Epithelial cell of esophagus (primary cell): ENCODE results near the gene IL17REL.

ENCODE experiments used
- DNase-seq: peaks from one replicate; pipeline ENCODE4 v3.0.0; 2010; ENCODE audit warnings: low read depth
- H3K4me3 ChIP-seq: 2 replicates; pipeline ENCODE4 v1.5.1; 2011; ENCODE audit warnings: mild to moderate bottlenecking, low read length, control low read depth
- CTCF ChIP-seq: IDR thresholded peaks from 2 replicates; pipeline ENCODE4 v1.5.1; 2011; ENCODE audit warnings: low read depth, mild to moderate bottlenecking, low read length, control low read depth, inconsistent platforms; ENCODE audit not compliant: insufficient read depth; ENCODE audit errors: missing control alignments

Gene IL17REL

DNA sequence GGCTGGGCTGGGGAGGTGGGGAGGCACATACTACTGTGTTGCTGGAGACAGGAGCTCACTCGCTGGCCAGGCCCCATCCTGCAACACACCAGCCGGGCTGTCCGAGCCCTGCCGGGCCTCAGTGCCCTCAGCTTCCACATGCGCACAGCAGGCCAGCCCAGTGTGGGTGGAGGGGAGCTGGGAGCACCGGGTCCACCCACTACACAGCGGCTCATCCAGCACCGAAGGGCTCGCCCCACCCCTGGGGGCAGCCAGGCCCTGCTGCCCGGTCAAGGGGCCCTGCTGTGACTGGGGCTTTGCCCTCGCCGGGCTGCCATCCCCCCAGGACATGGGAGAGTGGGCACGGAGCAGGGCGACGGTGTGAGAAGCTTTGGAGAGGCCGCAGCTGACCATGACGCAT, 36.3 kb upstream of the IL17REL start:
- DNase-seq = no peak
- no peak for TF ChIP-seq CTCF
- H3K4me3 ChIP-seq = no peak overlapping the region

DNA sequence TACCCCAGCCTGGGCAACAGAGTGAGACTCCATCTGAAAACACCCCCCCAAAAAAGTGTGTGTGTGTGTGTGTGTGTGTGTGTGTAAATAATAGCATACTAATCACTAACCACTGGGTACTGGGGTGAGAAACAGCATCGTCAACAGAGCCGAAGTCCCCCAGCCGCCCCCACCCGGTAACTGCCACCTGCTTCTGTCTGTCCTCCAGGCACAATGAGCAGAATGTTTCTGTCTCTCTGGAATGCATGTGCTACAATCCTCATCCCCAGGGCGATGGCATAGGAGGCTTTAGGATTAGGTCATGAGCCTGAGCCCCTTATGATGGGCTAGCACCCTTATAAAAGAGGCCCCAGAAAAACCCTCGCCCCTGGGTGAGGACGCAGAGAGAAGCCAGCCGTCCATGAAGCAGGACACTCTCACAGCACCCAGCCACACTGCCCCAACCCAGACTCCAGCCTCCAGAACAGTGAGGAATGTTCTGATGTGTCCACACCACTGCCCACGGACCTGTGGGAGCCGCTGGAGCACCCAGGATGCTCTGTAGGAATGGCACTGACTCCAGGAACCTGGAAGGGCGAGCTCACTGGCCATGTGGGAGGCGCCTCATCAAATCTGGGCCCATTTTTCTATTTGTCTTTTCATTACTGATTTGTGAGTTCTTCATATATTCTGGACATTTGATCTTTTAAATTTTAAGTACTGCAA, 35.6 kb upstream of the IL17REL start:
- no peak for DNase-seq
- TF ChIP-seq CTCF = no peak
- no peak overlapping the region for H3K4me3 ChIP-seq

- TF ChIP-seq CTCF = no peak
- H3K4me3 ChIP-seq = no peak overlapping the region
- no peak for DNase-seq
Measured at GRCh38 chr22:50047346-50047745, 34.8 kb upstream of the IL17REL start.

- DNase-seq = no peak
- no peak overlapping the region for H3K4me3 ChIP-seq
- no peak for TF ChIP-seq CTCF
Measured at GRCh38 chr22:50046481-50047245, 34.1 kb upstream of the IL17REL start.

GRCh38 chr22:50046019-50046415, 33.5 kb upstream of the IL17REL start:
- H3K4me3 ChIP-seq = no peak overlapping the region
- DNase-seq = no peak
- TF ChIP-seq CTCF = no peak

DNA sequence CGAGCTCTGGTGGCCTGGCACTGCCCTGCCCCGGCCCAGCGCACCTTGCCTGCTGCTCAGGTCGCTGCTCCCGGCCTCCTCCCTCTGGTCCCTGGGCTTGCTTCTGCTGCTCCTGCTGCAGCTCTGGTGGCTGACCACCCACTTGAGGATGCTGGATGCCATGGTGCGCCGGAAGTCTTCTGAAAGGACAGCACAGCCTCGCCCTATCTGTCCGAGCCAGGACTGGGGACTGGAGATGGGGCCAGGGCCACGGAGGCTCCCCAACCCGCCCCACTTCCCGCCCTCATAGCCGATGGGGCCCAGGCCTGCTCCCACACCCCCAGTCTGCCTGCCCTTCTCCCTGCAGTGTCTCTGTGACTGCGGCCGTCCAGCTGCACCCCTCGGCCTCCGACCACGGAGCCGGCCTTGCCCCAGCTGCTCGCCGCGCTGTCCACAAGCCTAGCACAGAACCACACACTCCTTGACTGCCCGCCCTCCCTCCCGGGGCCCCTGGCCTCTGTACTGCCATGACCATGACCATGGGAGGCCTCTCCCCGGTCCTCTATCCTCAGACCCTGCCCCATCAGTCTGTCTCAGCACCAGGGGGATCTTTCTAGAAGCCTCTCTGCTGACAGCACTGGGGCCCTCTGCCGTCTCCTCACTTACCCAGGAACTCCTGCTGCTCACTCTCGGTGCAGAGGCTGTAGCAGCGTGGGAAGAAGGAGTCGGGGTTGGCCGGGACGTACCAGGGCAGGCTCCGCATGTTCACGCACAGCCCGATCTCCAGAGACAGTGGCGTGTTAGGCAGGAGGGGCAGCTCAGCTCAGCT, 32.9 kb upstream of the IL17REL start:
- no peak for DNase-seq
- H3K4me3 ChIP-seq = no peak overlapping the region
- TF ChIP-seq CTCF = no peak
